ENCODE measurements around the gene USHBP1. TPM values are rescaled to one million over a fixed set of nuclear protein-coding genes. Genes with fewer than 3 reads are reported as not detected.

USHBP1 gene
- total RNA-seq, 6 experiments from 2014 or later = not detected

DNA sequence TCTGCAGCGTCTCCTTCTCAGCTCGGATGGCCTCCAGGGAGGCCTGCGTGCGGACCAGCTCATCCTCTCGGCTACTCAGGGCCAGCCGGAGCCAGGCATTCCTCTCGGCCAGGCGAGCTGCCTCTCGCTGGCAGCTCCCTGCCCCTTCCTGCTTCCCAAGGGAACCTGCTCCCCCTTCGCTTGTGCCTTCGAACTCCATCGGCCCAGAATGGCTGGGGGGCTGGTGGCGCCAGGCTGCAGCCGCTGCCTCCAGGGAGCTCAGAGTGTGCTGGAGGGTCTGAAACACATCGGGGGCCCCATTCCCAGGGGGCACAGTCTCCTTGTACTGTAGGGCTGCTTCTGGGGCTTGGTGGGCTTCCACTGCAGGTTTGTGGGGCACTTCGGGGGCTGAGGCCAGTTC lies 2.0 kb downstream of the USHBP1 start:
- Mint-ChIP-seq H3K4me1 (ENCODE audit: low read depth) (peaks cover 12% of the 10 kb centered on the region), H3K9me3 (peaks cover 9% of the 10 kb centered on the region; the same call in 1 of the 2 replicates), H3K27ac (no peak overlapping the region), H3K4me3 (no peak overlapping the region), H3K27me3 (ENCODE audit: insufficient read depth) (peaks cover 10% of the 10 kb centered on the region), H3K36me3 (ENCODE audit: low read depth) (peaks cover 11% of the 10 kb centered on the region)
- TF ChIP-seq, protein P1, sequence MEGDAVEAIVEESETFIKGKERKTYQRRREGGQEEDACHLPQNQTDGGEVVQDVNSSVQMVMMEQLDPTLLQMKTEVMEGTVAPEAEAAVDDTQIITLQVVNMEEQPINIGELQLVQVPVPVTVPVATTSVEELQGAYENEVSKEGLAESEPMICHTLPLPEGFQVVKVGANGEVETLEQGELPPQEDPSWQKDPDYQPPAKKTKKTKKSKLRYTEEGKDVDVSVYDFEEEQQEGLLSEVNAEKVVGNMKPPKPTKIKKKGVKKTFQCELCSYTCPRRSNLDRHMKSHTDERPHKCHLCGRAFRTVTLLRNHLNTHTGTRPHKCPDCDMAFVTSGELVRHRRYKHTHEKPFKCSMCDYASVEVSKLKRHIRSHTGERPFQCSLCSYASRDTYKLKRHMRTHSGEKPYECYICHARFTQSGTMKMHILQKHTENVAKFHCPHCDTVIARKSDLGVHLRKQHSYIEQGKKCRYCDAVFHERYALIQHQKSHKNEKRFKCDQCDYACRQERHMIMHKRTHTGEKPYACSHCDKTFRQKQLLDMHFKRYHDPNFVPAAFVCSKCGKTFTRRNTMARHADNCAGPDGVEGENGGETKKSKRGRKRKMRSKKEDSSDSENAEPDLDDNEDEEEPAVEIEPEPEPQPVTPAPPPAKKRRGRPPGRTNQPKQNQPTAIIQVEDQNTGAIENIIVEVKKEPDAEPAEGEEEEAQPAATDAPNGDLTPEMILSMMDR (IDR thresholded peaks at IDR 0.05) = no peak
- no peak for DNase-seq

DNA sequence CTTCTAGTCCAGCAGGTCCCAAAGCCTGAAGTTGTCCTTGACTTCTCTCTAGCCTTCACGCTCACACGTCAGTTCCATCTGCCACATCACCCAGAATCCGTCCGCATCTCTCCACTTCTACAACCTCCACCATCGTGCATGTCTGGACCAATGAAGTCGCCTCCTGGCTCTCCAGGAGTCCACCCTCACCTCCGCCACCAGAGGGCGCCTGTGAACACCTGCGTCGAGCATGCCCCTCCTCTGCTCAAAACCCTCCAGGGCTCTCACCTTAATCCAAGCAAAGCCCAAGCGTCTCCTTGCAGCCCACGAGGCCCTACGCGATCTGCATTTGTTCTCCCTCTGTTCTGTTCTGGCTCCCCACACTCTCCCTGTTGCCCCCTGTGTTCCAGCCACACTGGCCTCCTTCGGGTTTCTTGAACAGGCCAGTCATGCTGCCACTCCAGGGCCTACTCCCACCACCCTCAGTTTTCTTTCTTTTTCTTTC lies 3.7 kb downstream of the USHBP1 start:
- peaks cover 5% of the 10 kb centered on the region; the same call in 1 of the 2 replicates for H3K36me3 Mint-ChIP-seq (ENCODE audit: low read depth)
- H3K4me1 Mint-ChIP-seq (ENCODE audit: low read depth) = peaks cover 7% of the 10 kb centered on the region
- peaks cover 5% of the 10 kb centered on the region; the same call in 1 of the 2 replicates for H3K9me3 Mint-ChIP-seq
- DNase-seq = peak; percentile 68
- TF ChIP-seq, protein P1 (IDR thresholded peaks at IDR 0.05) = peak; percentile 97
- peaks cover 6% of the 10 kb centered on the region for H3K27me3 Mint-ChIP-seq (ENCODE audit: insufficient read depth)
- H3K27ac Mint-ChIP-seq = no peak overlapping the region
- H3K4me3 Mint-ChIP-seq = no peak overlapping the region

DNA sequence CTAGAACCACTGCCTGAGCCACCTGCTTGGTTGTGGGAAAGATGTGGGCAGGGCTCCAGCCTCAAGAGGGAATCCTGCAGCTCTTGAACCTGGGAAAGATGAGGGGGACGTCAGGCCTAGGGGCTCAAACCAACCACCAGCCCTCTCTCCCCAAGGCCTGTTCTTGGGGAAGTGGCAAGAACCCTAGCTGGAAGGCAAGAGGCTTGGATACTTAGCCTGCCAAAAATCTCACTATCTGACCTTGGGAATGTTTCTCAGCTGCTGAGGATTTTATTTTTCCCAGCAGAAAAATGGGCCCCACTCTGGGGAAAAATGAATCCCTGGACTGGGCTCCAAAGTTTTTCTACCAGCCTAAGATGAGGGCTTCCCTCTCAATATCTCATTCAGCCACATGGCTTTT lies 4.6 kb downstream of the USHBP1 start:
- Mint-ChIP-seq H3K27ac (no peak overlapping the region), H3K4me3 (no peak overlapping the region), H3K9me3 (peaks cover 5% of the 10 kb centered on the region; the same call in 1 of the 2 replicates), H3K27me3 (ENCODE audit: insufficient read depth) (peaks cover 6% of the 10 kb centered on the region), H3K4me1 (ENCODE audit: low read depth) (peaks cover 7% of the 10 kb centered on the region), H3K36me3 (ENCODE audit: low read depth) (peaks cover 5% of the 10 kb centered on the region; the same call in 1 of the 2 replicates)
- no peak for DNase-seq
- TF ChIP-seq, protein P1 (IDR thresholded peaks at IDR 0.05) = no peak

DNA sequence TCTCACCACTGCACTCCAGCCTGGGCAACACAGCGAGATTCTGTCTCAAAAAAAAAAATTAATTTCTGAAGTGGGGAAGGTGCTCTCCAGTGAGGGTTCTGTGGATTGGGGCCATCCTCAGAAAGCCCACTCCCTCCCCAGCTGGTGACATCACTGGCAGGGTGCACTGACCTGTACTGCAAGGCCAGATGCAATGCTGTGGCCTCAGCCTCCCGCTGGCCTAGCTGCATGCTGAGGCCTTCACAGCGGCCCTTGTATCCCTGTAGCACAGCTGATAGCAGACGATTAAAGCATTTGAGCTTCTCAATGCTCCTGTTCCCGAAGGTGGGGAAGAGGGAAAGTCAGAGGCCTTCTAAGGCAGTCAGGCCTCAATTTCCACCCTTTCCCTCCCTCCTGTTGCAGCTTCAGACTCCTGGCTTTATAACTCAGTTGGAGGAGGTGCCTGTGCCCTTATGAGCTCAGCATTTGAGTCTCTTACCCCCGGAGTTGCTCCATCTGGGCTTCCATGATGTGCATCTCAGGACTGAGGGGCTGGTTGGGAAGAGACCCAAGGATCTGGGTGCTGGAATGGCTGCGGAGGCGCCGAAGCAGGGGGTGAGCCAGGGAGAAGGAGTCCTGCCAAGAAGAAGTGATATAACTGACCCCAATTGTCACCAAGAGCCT lies 5.3 kb downstream of the USHBP1 start:
- TF ChIP-seq, protein P1 (IDR thresholded peaks at IDR 0.05) = no peak
- peaks cover 5% of the 10 kb centered on the region; the same call in 1 of the 2 replicates for H3K9me3 Mint-ChIP-seq
- H3K36me3 Mint-ChIP-seq (ENCODE audit: low read depth) = peaks cover 5% of the 10 kb centered on the region; the same call in 1 of the 2 replicates
- no peak for DNase-seq
- H3K4me1 Mint-ChIP-seq (ENCODE audit: low read depth) = peaks cover 7% of the 10 kb centered on the region
- H3K27ac Mint-ChIP-seq = no peak overlapping the region
- peaks cover 6% of the 10 kb centered on the region for H3K27me3 Mint-ChIP-seq (ENCODE audit: insufficient read depth)
- H3K4me3 Mint-ChIP-seq = no peak overlapping the region

DNA sequence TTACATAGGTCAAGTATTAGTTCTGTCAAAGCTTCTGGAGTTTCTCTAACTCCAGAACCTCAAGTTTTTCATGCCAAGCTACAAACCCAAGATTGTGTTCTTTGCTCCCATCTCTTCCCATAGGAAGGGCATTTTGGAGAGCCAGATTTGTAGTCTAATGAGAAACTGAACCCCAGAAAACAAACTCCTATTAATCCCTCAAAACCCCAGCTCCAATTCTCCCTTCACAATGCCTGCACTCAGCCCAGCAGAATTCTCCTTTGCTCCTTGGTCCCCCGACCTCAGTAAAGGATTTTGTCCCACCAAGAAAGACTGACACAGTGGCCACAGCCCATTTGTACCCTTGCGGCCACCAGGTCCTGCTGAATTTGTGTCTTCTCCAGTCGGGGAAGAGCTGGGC lies 8.4 kb downstream of the USHBP1 start:
- no peak for DNase-seq
- Mint-ChIP-seq H3K4me3 (no peak overlapping the region), H3K27me3 (ENCODE audit: insufficient read depth) (peaks cover 6% of the 10 kb centered on the region), H3K27ac (no peak overlapping the region), H3K36me3 (ENCODE audit: low read depth) (peaks cover 5% of the 10 kb centered on the region; the same call in 1 of the 2 replicates), H3K9me3 (peaks cover 5% of the 10 kb centered on the region; the same call in 1 of the 2 replicates), H3K4me1 (ENCODE audit: low read depth) (peaks cover 7% of the 10 kb centered on the region)
- TF ChIP-seq, protein P1 (IDR thresholded peaks at IDR 0.05) = no peak
